GM21723 (cell line): Measurements from ENCODE around the gene NTRK1.

Source experiments
- ATAC-seq: cut with Tn5 transposase; IDR thresholded peaks from one replicate; pipeline ENCODE4 v1.9.1; 2021; ENCODE audit warnings: mild to moderate bottlenecking, moderate library complexity; ENCODE audit not compliant: unreplicated experiment

The NTRK1 gene

DNA sequence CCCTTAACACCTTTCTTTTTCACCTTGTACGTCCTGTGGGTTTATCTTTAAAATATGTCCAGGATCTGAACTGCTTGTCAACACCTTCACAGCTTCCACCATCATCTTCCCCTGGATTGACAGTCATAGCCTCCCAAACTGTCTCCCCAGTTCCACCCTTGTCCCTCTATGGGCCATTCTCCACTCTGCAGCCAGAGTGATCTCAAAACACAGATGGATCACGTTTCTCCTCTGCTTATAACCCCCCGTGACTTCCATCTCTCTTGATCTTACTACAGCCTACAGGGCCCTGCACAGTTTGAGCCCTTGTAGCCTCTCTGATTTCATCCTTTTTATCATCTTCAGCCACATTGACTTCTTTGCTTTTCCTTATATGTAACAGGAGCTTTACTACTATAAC is 6.0 kb upstream of the NTRK1 start:
- ATAC-seq: no peak

DNA sequence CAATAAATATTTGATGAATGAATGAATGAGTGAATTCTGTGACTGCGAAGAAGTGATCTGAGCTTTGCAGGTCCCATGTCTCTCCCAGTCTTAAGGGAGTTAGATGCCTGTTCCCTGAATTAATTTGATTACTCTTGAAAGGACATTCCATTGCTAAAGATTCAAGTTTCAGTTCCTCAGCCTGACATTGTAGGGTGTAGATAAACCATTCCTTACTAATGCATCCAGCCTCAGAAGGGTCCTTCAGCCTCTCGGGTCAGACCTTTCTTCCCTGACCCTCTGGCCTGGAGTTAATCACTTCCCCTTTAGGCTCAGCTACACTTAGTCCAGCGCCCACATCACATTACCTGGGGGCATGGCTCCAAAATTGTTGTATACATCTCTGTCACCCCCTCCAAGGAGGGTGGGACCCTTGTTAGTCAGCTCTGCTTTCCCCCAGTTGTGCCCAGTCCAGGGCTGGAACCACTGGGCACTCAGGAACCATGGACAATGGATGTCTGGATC is 4.3 kb upstream of the NTRK1 start:
- ATAC-seq: no peak

DNA sequence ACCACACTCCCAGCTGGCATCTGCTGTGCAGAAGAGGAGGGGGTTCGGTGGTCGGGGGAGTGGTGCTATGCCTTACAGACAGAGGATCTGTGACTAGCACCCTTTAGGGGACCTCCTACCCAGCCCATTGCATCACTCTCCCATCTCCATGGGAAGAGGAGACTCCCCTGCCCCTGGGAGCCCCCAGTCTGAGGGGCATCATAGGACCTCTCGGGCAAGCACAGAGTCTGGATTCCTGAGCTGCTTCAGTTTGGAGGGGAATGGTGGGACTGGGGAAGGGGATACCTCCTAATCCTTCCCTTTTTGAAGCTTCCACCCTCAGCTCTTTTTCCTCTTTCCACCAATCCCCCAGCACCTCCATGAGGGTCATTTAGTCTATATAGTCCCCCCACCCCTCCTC is 3.1 kb upstream of the NTRK1 start:
- ATAC-seq: no peak

DNA sequence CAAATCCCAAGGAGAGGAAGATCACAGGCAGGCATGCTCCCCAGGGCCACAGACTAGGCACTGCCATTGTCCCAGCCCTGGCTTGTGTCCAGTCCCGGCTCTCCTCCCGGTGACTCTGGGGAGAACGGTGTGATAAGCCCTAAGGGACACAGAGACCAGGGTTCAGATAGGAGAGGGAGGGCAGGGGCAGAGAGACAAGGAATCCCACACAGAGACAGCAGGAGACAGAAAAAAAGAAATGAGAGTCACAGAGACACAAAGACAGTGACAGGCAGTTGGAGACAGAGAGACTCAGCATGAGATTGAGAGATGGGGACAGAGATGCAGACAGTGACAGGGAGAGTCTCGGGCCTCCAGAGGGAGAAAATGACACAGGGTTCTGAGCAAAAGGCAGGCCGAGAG is 2.1 kb upstream of the NTRK1 start:
- no peak for ATAC-seq

DNA sequence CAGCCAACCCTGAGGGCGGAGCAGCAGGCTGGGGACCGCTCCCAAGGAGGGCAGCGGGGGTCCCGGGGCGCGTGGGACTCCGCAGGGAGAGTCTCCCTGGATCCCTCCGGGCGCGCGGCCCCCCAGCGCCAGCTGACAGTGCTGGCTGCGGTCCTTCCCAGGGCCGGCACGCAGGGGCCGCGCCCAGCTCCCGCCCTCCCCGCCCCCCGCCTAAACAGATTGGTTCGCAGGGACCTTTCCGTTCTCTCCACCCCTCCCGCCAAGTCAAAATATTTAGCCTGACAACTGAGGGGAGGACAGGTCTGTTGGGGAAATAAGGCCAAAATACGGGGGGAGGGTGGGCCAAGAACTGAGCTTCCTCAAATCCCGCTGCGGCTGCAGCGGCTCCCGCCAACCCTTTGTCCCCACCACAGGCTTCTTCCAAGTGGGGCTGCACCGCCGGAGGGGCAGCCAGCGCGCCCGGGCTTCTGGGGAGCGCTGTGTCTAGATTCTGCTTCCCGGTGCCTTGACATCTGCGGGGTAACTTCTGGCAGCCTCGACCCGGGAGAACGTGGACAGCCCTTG is 1.6 kb upstream of the NTRK1 start, which contains the start of gene INSRR:
INSRR (minus strand) TSS at position 159 of the 564 bp plus-strand sequence. CDS start 496 bp downstream, outside the sequence.
- no peak for ATAC-seq

DNA sequence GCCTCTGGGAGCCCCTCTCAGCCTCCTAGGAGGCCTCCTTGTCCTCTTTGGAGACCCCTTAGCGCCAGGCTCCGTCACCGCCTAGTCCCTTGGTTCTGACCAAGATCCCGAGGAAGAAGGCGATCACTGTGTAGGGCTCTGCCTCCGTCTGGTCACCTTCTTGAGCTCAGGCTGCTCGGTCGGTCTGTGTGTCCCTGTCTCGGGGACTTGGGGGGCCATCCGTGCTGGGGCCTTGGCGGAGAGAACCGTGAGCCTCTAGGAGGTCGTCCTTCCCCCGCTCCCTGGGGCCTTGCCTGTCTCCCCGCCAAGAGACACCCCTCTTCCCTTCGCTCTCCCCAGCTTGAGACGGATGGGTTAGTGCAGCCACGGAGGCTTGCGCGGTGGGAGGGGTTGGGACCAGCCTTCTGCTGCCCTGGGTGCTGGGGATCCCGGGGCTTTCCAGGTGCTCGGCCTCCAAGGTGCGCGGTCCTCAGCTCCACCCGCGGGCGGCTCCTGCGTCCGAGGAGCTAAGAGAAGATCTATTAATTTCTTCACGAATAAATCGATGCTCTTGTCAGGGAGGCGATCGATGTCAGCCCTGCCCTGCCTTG is 1.0 kb upstream of the NTRK1 start:
- no peak for ATAC-seq

DNA sequence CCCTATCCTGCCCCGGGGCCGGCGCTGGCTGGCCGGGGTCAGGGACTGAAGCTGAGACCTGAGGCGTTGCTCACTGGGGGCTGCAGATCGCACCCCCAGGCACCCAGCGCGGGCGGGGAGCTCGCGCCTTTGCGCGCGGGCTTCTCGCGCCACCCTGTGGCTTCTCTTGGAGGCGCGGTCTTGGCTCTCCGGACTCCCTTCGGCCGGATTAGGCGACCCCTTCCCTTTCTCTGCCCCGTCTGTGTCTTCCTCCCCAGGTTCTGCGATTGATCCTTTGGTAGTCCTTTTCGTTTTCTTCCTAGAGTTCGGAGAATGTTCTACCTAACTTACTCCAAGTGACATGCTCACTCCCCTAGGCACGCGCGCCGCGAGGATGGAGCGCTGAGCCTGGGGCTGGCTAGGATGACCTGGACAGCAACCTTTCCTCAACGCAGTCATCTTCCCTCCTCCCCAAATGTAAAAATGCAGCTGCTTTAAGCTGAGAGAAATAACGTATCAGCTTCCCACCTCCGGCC is 495 bp upstream of the NTRK1 start:
- no peak for ATAC-seq

DNA sequence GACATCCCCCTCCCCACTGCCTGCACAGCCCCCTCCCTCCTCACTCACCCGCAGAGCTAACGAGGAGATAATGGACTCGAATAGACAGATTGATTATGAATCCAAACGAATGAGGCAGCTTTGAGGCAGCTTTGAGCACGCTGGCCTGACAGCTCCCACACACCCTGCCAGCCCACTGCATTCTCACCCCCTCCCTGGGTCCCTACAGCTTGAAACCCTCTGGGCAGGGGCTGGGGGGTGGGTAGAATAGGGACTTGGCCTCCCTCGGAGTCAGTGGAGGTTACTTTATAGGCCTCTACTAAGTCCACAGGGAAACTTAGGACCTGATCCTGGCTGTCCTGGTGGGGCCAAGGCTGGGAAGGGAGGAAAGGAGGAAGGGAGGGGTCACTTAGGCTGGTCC is 1.9 kb downstream of the NTRK1 start:
- no peak for ATAC-seq

DNA sequence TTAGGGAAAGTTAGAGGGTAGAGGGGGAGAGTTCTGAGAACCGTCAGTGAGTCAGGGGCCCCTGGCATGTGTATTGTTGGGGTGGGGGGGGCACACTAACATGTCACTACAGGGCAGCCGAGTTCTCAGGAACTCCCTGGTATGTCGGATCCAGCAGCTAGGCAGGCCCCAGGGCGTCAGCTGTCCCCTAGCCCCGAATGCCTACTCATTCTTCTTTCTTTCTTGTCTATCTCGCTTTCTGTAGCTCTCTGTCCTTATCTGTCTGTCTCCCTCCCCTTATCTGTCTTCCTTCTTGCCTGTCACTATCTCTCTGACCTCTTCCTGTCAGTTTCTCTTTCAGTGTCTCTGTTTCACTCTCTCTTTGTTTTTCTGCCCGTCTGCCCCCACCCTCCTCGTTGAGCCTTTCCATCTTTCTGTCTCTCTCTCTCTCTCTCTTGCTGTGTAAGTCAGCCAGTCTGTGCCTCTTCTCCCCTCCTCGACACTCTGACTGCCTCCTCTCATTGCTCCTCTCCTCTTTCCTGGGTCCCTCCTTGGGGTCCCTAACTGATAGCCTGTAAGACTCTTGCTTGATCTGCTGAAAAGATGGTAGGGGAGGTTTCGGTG is 2.4 kb downstream of the NTRK1 start:
- ATAC-seq: no peak

DNA sequence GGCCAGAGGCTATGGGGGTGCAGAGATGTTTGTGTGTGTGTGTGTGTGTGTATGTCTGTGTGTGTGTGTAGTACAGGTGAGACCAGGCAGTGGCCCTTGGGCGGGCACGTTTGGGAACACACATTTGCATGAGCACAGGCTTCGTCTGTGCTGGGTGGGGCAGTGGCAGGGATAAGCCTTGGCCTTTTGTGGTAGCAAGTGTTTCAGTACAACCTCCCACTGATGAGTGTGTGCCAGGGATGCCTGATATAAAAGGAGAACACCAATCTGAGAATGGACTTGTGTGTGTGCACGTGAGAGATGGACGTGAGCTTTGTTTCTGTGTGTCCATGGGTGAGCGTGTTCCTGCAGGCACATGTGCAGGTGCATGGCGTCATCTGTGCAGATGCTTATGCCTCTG is 3.0 kb downstream of the NTRK1 start:
- no peak for ATAC-seq

DNA sequence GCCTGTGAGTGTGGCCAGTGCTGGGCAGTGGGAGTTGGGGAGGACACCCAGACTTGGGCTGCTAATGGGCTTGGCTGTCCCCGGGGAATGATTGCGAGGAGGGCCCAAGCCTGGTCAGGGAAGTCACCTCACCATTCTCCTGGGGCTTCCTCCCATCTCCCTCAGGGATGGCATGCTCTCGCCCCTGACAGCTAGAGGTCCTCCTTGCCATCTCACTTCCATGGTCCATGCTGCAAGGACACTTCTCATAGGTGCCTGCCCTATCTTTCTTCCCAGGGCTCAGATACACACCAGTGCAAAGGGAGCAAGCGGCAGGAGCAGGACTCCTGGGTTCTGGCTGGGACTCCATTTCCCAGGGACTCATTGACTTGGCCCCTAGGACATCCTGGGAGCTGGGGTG is 4.1 kb downstream of the NTRK1 start:
- no peak for ATAC-seq

DNA sequence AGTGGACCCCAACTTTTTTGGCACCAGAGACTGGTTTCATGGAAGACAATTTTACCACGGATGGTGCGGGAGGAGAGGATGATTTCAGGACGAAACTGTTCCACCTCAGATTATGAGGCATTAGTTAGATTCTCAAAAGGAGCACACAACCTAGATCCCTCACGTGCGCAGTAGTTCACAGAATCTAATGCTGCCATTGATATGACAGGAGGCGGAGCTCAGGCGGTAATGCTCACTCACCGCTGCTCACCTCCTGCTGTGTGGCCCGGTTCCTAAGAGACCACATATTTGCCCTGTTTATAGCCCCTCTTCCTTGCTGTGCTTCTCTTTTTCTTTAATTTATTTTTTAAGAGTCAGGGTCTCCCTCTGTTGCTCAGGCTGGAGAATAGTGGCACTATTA is 4.6 kb downstream of the NTRK1 start:
- no peak for ATAC-seq

DNA sequence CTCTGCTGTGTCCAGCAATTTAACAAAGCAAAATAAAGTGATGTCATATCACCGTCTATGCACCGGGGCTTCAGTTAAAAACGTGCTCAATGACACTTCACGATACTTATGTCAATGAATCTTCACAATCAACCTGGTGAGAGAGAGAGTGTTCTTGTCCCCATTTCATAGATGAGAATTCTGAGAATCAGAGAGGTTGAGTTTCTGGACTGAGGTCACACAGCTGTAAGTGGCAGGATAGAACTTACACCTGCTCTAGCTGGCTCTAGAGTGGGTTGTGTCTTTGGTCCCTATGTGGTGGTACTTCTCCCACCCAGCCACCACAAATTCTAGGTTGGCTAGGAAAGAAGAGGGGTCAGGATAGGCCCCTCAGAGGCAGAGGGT is 5.2 kb downstream of the NTRK1 start:
- ATAC-seq: no peak

DNA sequence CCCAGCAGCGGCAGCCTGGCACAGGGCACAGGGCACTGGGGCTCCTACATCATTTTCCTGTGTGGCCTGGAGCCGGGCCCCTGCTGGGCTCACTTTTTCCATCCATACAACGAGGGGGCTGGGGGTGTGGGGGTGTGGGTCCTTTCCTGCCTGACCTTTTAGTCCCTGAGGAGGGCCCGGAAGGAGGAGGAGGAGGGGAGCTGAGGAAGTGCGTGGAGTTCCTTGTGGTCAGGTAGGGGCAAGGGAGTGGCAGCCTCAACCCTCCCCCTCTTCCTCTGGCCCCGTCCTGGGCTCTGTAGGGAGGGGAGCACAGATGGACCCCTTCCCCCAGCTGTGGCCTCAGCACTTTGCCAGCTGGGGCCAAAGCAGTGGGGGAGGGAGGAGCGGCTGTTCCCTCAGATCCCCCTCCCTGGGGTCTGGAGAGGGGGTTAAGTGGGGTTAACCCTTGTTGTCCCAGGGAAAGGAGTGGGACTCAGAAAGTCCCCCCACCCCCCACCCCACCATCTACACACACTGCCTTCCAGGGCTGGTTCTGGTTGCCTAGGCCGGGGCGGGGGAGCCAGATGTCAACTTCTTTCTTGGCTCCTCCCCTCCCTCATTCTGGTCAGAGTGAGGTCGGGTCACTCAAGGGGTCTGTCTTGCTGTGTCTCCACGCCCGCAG is 5.7 kb downstream of the NTRK1 start:
- no peak for ATAC-seq

DNA sequence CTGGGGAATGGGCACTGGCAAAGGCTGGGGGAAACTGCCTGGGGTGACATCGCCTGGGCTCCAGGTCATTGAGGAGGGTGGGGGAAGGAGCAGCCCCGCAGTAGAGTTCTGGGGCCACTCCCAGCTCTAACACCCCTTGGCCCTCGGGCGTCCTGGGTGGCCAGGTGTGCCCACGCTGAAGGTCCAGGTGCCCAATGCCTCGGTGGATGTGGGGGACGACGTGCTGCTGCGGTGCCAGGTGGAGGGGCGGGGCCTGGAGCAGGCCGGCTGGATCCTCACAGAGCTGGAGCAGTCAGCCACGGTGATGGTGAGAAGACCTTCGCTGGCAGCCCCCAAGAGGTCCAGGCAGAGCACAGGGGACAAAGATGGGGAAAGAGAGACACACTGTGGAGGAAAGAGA is 7.7 kb downstream of the NTRK1 start:
- ATAC-seq: no peak

DNA sequence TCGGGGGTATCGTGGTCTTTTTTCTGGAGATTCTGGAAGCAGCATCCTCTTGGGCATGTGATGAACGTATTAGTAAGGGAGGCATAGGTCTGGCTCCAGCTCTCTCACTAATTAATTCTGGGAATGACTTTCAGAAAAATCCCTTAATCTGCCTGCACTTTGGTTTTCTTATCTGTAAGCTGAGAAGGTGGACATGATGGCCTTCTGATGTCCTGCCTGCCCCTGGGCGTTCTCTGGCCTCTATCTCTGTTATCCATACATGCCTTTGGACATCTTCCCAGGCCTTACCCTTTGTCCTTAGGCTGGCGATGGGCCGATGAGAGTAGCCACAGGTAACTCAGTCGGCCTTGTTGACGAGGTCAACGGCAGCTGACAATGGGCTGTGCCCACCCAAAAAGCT is 8.8 kb downstream of the NTRK1 start:
- no peak for ATAC-seq

DNA sequence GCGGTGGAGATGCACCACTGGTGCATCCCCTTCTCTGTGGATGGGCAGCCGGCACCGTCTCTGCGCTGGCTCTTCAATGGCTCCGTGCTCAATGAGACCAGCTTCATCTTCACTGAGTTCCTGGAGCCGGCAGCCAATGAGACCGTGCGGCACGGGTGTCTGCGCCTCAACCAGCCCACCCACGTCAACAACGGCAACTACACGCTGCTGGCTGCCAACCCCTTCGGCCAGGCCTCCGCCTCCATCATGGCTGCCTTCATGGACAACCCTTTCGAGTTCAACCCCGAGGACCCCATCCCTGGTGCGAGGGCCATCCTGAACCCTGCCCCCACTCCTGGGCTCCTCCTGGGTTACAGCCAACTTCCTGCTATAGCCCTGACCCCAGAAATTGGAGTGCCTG is 13.0 kb downstream of the NTRK1 start:
- no peak for ATAC-seq

DNA sequence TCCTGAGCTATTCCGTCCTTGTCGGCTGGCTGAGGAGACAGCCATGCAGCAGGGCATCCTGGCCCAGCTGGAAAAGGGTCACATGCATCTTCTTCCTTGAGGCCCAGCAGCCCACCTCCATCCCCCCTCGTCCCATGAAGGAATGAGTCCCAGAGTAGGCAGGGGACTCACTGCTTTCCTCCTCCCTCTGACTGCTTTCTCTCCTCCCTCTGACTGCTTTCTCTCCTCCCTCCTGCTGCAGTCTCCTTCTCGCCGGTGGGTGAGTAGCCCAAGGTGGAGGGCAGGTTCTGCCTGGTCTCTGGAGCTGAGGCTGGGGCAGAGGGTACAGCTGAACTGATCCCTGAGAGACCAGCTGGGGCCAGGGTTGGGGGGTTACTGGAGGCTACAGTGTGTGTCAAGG is 13.5 kb downstream of the NTRK1 start:
- ATAC-seq: no peak

DNA sequence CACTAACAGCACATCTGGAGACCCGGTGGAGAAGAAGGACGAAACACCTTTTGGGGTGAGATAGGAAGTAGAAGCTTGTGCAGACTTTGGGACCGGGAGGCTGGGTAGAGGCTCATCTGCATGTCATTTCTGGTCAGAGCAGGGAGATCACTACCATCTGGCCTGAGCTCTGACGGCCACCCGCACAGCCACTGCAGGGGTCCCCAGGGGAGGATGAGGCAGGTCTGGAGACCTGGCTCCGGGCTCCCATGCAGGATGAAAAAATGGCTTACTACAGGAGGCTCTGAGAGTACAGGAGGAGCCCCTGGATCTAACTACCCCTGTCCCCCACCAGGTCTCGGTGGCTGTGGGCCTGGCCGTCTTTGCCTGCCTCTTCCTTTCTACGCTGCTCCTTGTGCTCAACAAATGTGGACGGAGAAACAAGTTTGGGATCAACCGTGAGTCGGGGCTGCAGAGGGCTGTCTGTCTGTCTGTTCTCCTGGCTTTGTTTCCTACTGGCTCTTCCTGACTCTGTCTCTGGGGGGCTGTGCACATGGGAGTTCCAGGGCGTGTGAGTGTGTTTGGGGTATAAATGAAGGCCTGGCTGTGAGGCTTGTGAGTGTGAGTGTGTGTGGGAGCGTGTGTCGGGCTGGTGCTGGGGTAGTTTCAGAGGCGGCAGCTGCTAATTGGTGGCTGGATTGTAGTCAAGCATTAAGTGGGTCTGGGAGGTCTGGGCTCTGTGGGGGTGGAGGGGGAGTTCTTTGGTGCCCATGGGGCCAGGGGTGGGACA is 14.1 kb downstream of the NTRK1 start:
- ATAC-seq: no peak

DNA sequence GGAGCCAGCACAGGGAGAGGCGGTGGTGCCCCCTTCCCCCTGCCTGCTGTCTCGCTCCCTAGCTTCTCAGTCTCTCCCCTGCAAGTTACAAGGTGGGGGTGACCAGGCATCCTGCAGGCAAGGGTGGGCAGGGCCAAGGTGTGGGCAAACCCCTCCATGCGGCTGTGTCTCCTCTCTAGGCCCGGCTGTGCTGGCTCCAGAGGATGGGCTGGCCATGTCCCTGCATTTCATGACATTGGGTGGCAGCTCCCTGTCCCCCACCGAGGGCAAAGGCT is 14.6 kb downstream of the NTRK1 start:
- ATAC-seq: no peak

DNA sequence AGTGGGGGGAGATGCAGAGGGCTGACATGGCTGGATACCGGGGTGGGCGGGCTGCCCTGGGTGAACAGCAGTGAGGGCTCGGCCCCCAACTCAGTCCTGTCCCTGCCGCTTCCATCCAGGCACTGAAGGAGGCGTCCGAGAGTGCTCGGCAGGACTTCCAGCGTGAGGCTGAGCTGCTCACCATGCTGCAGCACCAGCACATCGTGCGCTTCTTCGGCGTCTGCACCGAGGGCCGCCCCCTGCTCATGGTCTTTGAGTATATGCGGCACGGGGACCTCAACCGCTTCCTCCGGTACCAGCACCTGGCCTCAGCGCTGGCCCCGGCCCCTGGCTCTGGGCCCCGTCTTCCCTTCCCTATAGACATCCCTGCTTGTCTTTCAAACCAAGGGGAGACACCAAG is 15.6 kb downstream of the NTRK1 start:
- ATAC-seq: no peak
